ENCODE data around the gene MYO18B.
"Not testable (repeated sequence)": the region's sequence is repeated elsewhere in the genome, so short reads cannot be mapped to it uniquely, and the experiment has no call there.

MYO18B gene
- total RNA-seq = 0 to 1.1 reads per million in 2 donors

GRCh38 chr22:25741692-25742626 is at the start of gene MYO18B:
Gene MYO18B (plus strand): TSS chr22:25742188. CDS start chr22:25761093, 18,905 bp downstream.
- no peak for DNase-seq

- no peak for DNase-seq
These were observed 49.4 kb upstream of the MYO18B start for GRCh38 chr22:25692397-25693267.

- no peak for DNase-seq
These were observed 48.8 kb upstream of the MYO18B start for GRCh38 chr22:25693268-25693565.

GRCh38 chr22:25694196-25694907 is 47.6 kb upstream of the MYO18B start:
- no peak for DNase-seq

- no peak for DNase-seq
These were observed 46.8 kb upstream of the MYO18B start for GRCh38 chr22:25695146-25695545.

GRCh38 chr22:25696763-25697162 is 45.2 kb upstream of the MYO18B start:
- no peak for DNase-seq

- DNase-seq = no peak
These were observed 44.8 kb upstream of the MYO18B start for GRCh38 chr22:25697181-25697664.

- no peak for DNase-seq
These were observed 44.0 kb upstream of the MYO18B start for GRCh38 chr22:25697978-25698377.

GRCh38 chr22:25698461-25698860 is 43.5 kb upstream of the MYO18B start:
- DNase-seq = no peak

- no peak for DNase-seq
These were observed 43.0 kb upstream of the MYO18B start for GRCh38 chr22:25698978-25699377.

GRCh38 chr22:25701056-25701780 is 40.8 kb upstream of the MYO18B start:
- no peak for DNase-seq

GRCh38 chr22:25702040-25702439 is 39.9 kb upstream of the MYO18B start:
- DNase-seq = peak in 1 of 5 experiments; percentile 54

GRCh38 chr22:25702571-25703167 is 39.3 kb upstream of the MYO18B start:
- DNase-seq = peak in 1 of 5 experiments; percentile 81

GRCh38 chr22:25704701-25705100 is 37.3 kb upstream of the MYO18B start:
- DNase-seq = peak in 1 of 5 experiments; percentile 19

GRCh38 chr22:25706197-25706596 is 35.8 kb upstream of the MYO18B start:
- no peak for DNase-seq

- not testable (repeated sequence) for DNase-seq
These were observed 33.6 kb upstream of the MYO18B start for GRCh38 chr22:25708430-25708829.

GRCh38 chr22:25709758-25710157 is 32.2 kb upstream of the MYO18B start:
- peak in 1 of 5 experiments; percentile 89 for DNase-seq

- no peak for DNase-seq
These were observed 31.5 kb upstream of the MYO18B start for GRCh38 chr22:25710501-25710900.

GRCh38 chr22:25711491-25711890 is 30.5 kb upstream of the MYO18B start:
- DNase-seq = no peak

- DNase-seq = no peak
These were observed 29.2 kb upstream of the MYO18B start for GRCh38 chr22:25712661-25713400.

- no peak for DNase-seq
These were observed 27.9 kb upstream of the MYO18B start for GRCh38 chr22:25714070-25714469.

Measured in T-helper 2 cell (primary cell).